Endodermal cell (in vitro differentiated cells): Measurements from ENCODE around the gene RASAL3. TPM values are rescaled to one million over a fixed set of nuclear protein-coding genes. Genes with fewer than 3 reads are reported as not detected.

Source experiments
- DNase-seq: peaks from one replicate; pipeline ENCODE4 v3.0.0-alpha.2; 2017
- H3K27ac ChIP-seq: 2 replicates; pipeline ENCODE4 v1.5.1; 2013; ENCODE audit warnings: mild to moderate bottlenecking, low read depth, low read length, moderate library complexity
- H3K27me3 ChIP-seq: 2 replicates; pipeline ENCODE4 v1.6.1; 2013; ENCODE audit warnings: mild to moderate bottlenecking, low read length, moderate library complexity; ENCODE audit not compliant: insufficient read depth, control insufficient read depth, poor library complexity, severe bottlenecking
- H3K36me3 ChIP-seq: 2 replicates; pipeline ENCODE4 v1.7.0; 2013; ENCODE audit warnings: mild to moderate bottlenecking, low read length, moderate library complexity; ENCODE audit not compliant: control insufficient read depth, insufficient read depth
- H3K4me1 ChIP-seq: one replicate; pipeline ENCODE4 v1.7.0; 2013; ENCODE audit warnings: low read length; ENCODE audit not compliant: control insufficient read depth, insufficient read depth
- H3K4me3 ChIP-seq: 2 replicates; pipeline ENCODE4 v1.5.1; 2013; ENCODE audit warnings: mild to moderate bottlenecking, low read length, moderate library complexity
- H3K9ac ChIP-seq: 2 replicates; pipeline ENCODE4 v1.6.1; 2013; ENCODE audit warnings: mild to moderate bottlenecking, low read length, moderate library complexity; ENCODE audit not compliant: poor library complexity, severe bottlenecking; ENCODE audit errors: extremely low read depth
- H3K9me3 ChIP-seq: 2 replicates; pipeline ENCODE4 v1.6.1; 2013; ENCODE audit warnings: mild to moderate bottlenecking, low read length, moderate library complexity; ENCODE audit not compliant: control insufficient read depth
- H3K27ac Mint-ChIP-seq: 2 replicates; pipeline ENCODE4 v1.8.0; 2020; ENCODE audit warnings: mixed read lengths
- H3K27me3 Mint-ChIP-seq: 2 replicates; pipeline ENCODE4 v1.8.0; 2021; ENCODE audit warnings: mild to moderate bottlenecking, mixed read lengths; ENCODE audit not compliant: insufficient read depth
- H3K36me3 Mint-ChIP-seq: 2 replicates; pipeline ENCODE4 v1.8.0; 2020; ENCODE audit warnings: low read depth, mixed read lengths
- H3K4me1 Mint-ChIP-seq: 2 replicates; pipeline ENCODE4 v1.8.0; 2020; ENCODE audit warnings: mixed read lengths
- H3K4me3 Mint-ChIP-seq: 2 replicates; pipeline ENCODE4 v1.8.0; 2020; ENCODE audit warnings: mild to moderate bottlenecking, moderate library complexity, mixed read lengths
- H3K9me3 Mint-ChIP-seq: 2 replicates; pipeline ENCODE4 v1.8.0; 2020; ENCODE audit warnings: mild to moderate bottlenecking, mixed read lengths
- CTCF ChIP-seq: fragments of 200-600 bp; sonication (generic); conservative IDR thresholded peaks from 2 replicates; pipeline ENCODE4 v1.5.0; 2021; ENCODE audit warnings: antibody characterized with exemption, mild to moderate bottlenecking
- WGBS, 2 experiments: methylation state at CpG; one replicate each; pipeline versions ENCODE4 v1.1.5 to v1.1.7; 2013; ENCODE audit warnings: missing lambda C conversion rate in 2 of 2, mixed read lengths in 1 of 2; ENCODE audit not compliant: insufficient coverage in 1 of 2, insufficient read length in 1 of 2; 5-methylcytosine and 5-hydroxymethylcytosine counted together
- total RNA-seq, 2 donors: library from RNA; stranded (reverse); fragmentation: NEBNext Ultra II Directional in 1 of 2; extraction: Animal tissue kit (Norgen Biotek cat#: 25700) in 1 of 2; gene quantifications; 2 replicates in 1 of 2; 3 replicates in 1 of 2; pipeline ENCODE4 v1.2.1, GENCODE V29; 2021

RASAL3 gene
- total RNA-seq, 2 donors from 2014 or later: not detected

DNA sequence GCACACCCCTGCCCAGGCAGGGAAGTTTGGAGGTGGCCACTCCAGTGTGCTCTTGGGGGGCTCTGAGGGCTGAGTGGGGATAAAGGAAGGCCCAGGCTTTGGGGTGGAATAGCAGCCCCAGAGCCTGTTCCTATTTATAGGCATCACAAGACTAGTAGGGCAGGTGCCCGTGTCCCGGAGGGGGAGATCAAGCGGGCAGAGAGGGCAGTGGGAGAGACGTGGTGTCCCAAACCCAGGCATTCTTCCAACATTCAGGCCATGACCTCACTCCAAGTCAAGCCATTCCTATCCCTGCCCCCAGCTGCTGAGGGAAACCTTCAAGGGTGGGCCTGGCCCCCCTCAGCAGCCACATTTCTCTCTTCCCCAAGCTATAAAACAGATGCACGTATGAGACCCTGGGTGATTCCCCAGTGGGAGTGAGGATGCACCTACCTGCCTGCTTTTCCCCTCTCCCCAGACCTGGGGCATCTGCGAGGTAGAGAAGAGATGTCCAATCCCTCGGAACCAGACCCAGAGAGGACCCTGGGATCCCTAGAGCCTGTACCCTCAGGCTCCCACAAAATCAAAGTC is 18.5 kb downstream of the RASAL3 start:
- WGBS, 2 experiments: 86 to 90% methylated on average over 6 to 7 of the region's 7 CpGs
- no peaks in the 10 kb centered on the region for H3K9me3 Mint-ChIP-seq
- DNase-seq: no peak
- no peak overlapping the region for H3K4me3 Mint-ChIP-seq
- no peaks in the 10 kb centered on the region for H3K36me3 ChIP-seq
- no peak overlapping the region for H3K27ac Mint-ChIP-seq
- no peaks in the 10 kb centered on the region for H3K4me1 ChIP-seq
- H3K27me3 ChIP-seq: peaks cover under 1% of the 10 kb centered on the region
- peaks cover 4% of the 10 kb centered on the region for H3K36me3 Mint-ChIP-seq
- no peaks in the 10 kb centered on the region for H3K4me1 Mint-ChIP-seq
- no peak overlapping the region for H3K27ac ChIP-seq
- peaks cover 8% of the 10 kb centered on the region for H3K27me3 Mint-ChIP-seq
- H3K9ac ChIP-seq: no peak overlapping the region
- no peak for TF ChIP-seq CTCF
- H3K9me3 ChIP-seq: no peaks in the 10 kb centered on the region
- H3K4me3 ChIP-seq: no peak overlapping the region

DNA sequence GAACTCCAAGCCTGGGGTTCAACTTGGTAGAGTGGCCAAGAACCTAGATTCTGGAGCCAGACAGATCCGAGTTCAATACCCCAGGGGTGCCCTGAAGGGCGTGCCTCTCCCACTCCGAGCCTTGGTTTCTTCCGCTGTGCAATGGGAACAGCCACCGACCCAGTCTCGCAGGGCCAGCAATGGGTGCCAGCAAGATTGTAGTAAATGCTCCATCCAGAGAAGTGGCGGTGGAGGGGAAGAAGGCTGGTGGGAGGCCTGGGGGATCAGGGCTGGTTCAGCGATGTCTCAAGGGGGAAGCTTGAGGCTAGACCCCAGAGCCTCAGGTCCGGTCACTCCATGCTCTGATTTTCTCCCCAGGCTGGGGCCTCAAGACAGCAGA is 19.1 kb downstream of the RASAL3 start:
- H3K4me3 Mint-ChIP-seq: no peak overlapping the region
- TF ChIP-seq CTCF: no peak
- no peaks in the 10 kb centered on the region for H3K27me3 ChIP-seq
- no peaks in the 10 kb centered on the region for H3K9me3 Mint-ChIP-seq
- WGBS, 2 experiments: 90% methylated on average over 3 to 9 of the region's 9 CpGs
- no peaks in the 10 kb centered on the region for H3K9me3 ChIP-seq
- peaks cover under 1% of the 10 kb centered on the region for H3K27me3 Mint-ChIP-seq
- no peak overlapping the region for H3K27ac ChIP-seq
- no peak overlapping the region for H3K27ac Mint-ChIP-seq
- H3K4me3 ChIP-seq: no peak overlapping the region
- H3K4me1 Mint-ChIP-seq: no peaks in the 10 kb centered on the region
- peaks cover 4% of the 10 kb centered on the region for H3K36me3 Mint-ChIP-seq
- no peaks in the 10 kb centered on the region for H3K4me1 ChIP-seq
- H3K36me3 ChIP-seq: no peaks in the 10 kb centered on the region
- no peak for DNase-seq
- no peak overlapping the region for H3K9ac ChIP-seq

- Mint-ChIP-seq H3K4me3 (no peak overlapping the region), H3K4me1 (no peaks in the 10 kb centered on the region), H3K9me3 (no peaks in the 10 kb centered on the region), H3K27ac (no peak overlapping the region), H3K27me3 (no peaks in the 10 kb centered on the region), H3K36me3 (peaks cover 4% of the 10 kb centered on the region)
- Histone ChIP-seq H3K4me1 (no peaks in the 10 kb centered on the region), H3K36me3 (no peaks in the 10 kb centered on the region), H3K27ac (no peak overlapping the region), H3K4me3 (no peak overlapping the region), H3K27me3 (no peaks in the 10 kb centered on the region), H3K9me3 (no peaks in the 10 kb centered on the region), H3K9ac (no peak overlapping the region)
- TF ChIP-seq CTCF: no peak
- no peak for DNase-seq
- 92 to 94% methylated on average over 12 to 15 of the region's 15 CpGs for WGBS, 2 experiments
Observed at GRCh38 chr19:15444505-15445226, 19.7 kb downstream of the RASAL3 start.
